Neural cell (in vitro differentiated cells): Measurements from ENCODE around the gene YPEL1.

ENCODE experiments used
- CTCF ChIP-seq: fragments of 450-650 bp; IDR thresholded peaks from 2 replicates; pipeline ENCODE4 v1.5.1; 2014; ENCODE audit warnings: antibody characterized with exemption, mild to moderate bottlenecking, moderate library complexity; ENCODE audit not compliant: poor library complexity, severe bottlenecking
- EP300 ChIP-seq: fragments of 450-650 bp; conservative IDR thresholded peaks from 2 replicates; pipeline ENCODE4 v1.6.1; 2014; ENCODE audit warnings: antibody characterized with exemption, mild to moderate bottlenecking, moderate library complexity; ENCODE audit not compliant: poor library complexity, severe bottlenecking
- EZH2 ChIP-seq: fragments of 200-600, 300-800 bp; shearing (Covaris generic), sonication (generic); IDR thresholded peaks from 2 replicates; pipeline ENCODE4 v1.6.1; 2014; ENCODE audit warnings: antibody characterized with exemption, low read length, borderline replicate concordance, mild to moderate bottlenecking; ENCODE audit not compliant: insufficient read depth, poor library complexity, severe bottlenecking
- MXI1 ChIP-seq: fragments of 450-650 bp; conservative IDR thresholded peaks from 2 replicates; pipeline ENCODE4 v1.6.1; 2014; ENCODE audit warnings: antibody characterized with exemption, mild to moderate bottlenecking; ENCODE audit not compliant: poor library complexity, severe bottlenecking
- POLR2AphosphoS5 ChIP-seq: IDR thresholded peaks from 2 replicates; pipeline ENCODE4 v1.6.1; 2012
- REST ChIP-seq: IDR thresholded peaks from 2 replicates; pipeline ENCODE4 v1.6.1; 2012; ENCODE audit warnings: borderline replicate concordance
- TAF1 ChIP-seq: IDR thresholded peaks from 2 replicates; pipeline ENCODE4 v1.6.1; 2012; ENCODE audit warnings: low read depth

GRCh38 chr22:21725956-21726649 is 9.5 kb downstream of the YPEL1 start:
- TF ChIP-seq REST (no peak), TAF1 (no peak), CTCF (no peak), EZH2 (no peak), MXI1 (no peak), EP300 (no peak), POLR2AphosphoS5 (no peak)
